ENCODE results near the gene MANF. TPM values are rescaled to one million over a fixed set of nuclear protein-coding genes. Genes with fewer than 3 reads are reported as not detected.
"Not testable (repeated sequence)": the region's sequence is repeated elsewhere in the genome, so short reads cannot be mapped to it uniquely, and the experiment has no call there.

MANF gene
- polyA plus RNA-seq, 1 experiment: 79.5 TPM

DNA sequence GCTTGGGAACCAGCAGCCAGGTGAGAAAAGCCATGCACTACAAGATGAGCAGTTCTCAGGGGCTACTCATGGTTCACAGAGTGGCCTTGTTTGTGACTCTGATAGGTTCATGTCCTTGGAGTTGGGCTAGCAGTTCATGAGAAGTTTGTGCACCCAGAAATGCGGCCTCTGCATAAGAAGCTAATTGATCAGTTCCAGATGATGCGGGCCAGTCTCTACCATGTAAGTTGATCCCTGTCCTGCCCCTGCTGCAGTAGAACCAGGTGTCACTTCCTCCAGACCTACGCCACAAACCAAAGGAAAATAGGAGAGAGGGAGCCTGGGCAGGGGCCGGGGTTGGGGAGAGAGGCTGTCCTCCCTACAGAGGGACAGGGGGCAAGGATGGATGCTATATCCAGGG lies 27.2 kb upstream of the MANF start:
- H3K27me3 ChIP-seq (ENCODE audit: control insufficient read depth, insufficient read depth, low read length): peaks cover 6% of the 10 kb centered on the region
- H3K27ac ChIP-seq (ENCODE audit: low read depth, low read length): no peak overlapping the region
- ChIA-PET POLR2A (no interaction called here), CTCF (interaction anchor here (3.4 kb wide), 1 partner anchor 14 kb away, joined by 15 read pairs; no protein-coding TSS in a partner anchor)
- TF ChIP-seq, protein P1, sequence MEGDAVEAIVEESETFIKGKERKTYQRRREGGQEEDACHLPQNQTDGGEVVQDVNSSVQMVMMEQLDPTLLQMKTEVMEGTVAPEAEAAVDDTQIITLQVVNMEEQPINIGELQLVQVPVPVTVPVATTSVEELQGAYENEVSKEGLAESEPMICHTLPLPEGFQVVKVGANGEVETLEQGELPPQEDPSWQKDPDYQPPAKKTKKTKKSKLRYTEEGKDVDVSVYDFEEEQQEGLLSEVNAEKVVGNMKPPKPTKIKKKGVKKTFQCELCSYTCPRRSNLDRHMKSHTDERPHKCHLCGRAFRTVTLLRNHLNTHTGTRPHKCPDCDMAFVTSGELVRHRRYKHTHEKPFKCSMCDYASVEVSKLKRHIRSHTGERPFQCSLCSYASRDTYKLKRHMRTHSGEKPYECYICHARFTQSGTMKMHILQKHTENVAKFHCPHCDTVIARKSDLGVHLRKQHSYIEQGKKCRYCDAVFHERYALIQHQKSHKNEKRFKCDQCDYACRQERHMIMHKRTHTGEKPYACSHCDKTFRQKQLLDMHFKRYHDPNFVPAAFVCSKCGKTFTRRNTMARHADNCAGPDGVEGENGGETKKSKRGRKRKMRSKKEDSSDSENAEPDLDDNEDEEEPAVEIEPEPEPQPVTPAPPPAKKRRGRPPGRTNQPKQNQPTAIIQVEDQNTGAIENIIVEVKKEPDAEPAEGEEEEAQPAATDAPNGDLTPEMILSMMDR (IDR thresholded peaks at IDR 0.05; ENCODE audit: low read depth, low read length): no peak
- no peak overlapping the region for H3K4me3 ChIP-seq (ENCODE audit: low read depth, low read length)
- no peaks in the 10 kb centered on the region for H3K9me3 ChIP-seq (ENCODE audit: control insufficient read depth, insufficient read depth, low read length)
- DNase-seq (ENCODE audit: low read depth, low spot score): no peak

DNA sequence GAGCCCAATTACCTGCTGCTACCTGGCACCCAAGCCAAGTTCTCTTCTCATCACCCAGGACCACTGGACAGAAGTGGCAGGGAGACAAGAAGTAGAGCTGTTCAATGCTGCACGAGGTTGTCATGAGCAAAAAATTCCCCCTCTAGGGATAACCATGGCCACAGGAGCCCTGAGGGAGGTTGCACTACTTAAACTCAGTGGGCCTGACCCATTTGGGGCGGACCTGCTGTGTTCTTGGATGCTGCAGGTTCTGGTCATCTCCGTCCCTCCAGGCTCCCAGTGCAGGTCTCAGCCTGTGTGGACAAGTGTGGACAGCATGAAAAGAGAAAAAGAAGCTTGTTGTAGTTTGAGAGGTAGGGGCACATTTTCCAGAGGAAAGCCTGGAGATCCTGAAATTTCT lies 26.1 kb upstream of the MANF start:
- no peak overlapping the region for H3K4me3 ChIP-seq (ENCODE audit: low read depth, low read length)
- peaks cover 6% of the 10 kb centered on the region for H3K27me3 ChIP-seq (ENCODE audit: control insufficient read depth, insufficient read depth, low read length)
- CTCF ChIA-PET: interaction anchor here (1.3 to 3.4 kb wide), 2 partner anchors 13 to 30 kb away, joined by 5 to 15 read pairs; no protein-coding TSS in a partner anchor
- POLR2A ChIA-PET: no interaction called here
- H3K27ac ChIP-seq (ENCODE audit: low read depth, low read length): no peak overlapping the region
- H3K9me3 ChIP-seq (ENCODE audit: control insufficient read depth, insufficient read depth, low read length): no peaks in the 10 kb centered on the region
- no peak for DNase-seq (ENCODE audit: low read depth, low spot score)
- TF ChIP-seq, protein P1 (IDR thresholded peaks at IDR 0.05; ENCODE audit: low read depth, low read length): no peak

DNA sequence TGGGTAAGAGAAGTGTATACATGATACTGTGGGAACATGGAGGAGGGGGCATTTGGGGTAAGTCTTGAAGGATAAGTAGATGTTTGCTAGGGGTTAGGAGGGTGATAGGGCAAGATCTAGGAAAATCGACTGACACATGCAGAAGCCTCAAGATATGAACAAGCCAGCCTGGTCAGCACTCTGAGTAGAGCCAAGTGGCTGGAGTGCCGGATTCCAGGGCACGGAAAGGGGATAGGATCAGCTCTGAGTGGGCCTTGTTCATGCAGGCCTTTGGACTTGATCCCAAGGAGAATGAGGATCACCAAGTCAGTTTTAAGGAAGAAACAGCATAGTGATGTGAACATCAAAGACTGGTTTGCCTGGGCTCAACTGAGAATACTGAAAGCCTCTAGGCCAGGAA lies 24.3 kb upstream of the MANF start:
- POLR2A ChIA-PET: interaction anchor here (0.7 kb wide), 1 partner anchor 88 kb away, joined by 7 read pairs; no protein-coding TSS in a partner anchor
- no peak overlapping the region for H3K4me3 ChIP-seq (ENCODE audit: low read depth, low read length)
- H3K9me3 ChIP-seq (ENCODE audit: control insufficient read depth, insufficient read depth, low read length): no peaks in the 10 kb centered on the region
- peaks cover 6% of the 10 kb centered on the region for H3K27me3 ChIP-seq (ENCODE audit: control insufficient read depth, insufficient read depth, low read length)
- TF ChIP-seq, protein P1 (IDR thresholded peaks at IDR 0.05; ENCODE audit: low read depth, low read length): no peak
- no peak for DNase-seq (ENCODE audit: low read depth, low spot score)
- H3K27ac ChIP-seq (ENCODE audit: low read depth, low read length): no peak overlapping the region
- CTCF ChIA-PET: interaction anchor here (2.8 to 3.4 kb wide), 2 partner anchors 11 to 261 kb away, joined by 14 to 15 read pairs; no protein-coding TSS in a partner anchor

DNA sequence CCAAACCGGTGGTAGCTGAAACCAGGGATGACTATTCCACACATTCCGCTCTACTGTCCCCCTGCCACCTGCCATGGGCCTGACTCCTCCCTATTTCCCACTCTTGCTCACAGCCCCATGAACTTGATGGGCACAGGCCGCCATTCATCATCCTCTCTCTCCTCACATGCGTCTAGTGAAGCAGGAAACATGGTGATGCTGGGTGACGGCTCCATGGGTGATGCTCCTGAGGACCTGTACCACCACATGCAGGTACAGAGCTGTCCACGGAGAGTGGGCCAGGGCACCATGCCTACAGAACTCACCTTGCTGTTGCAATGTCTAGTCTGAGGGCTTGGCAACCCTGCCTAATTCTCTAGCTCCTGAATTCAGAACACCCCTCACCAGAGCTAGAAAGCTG lies 23.3 kb upstream of the MANF start:
- ChIA-PET POLR2A (no interaction called here), CTCF (interaction anchor here (2.8 kb wide), 1 partner anchor 262 kb away, joined by 14 read pairs; no protein-coding TSS in a partner anchor)
- Histone ChIP-seq H3K9me3 (ENCODE audit: control insufficient read depth, insufficient read depth, low read length) (no peaks in the 10 kb centered on the region), H3K27ac (ENCODE audit: low read depth, low read length) (no peak overlapping the region), H3K4me3 (ENCODE audit: low read depth, low read length) (no peak overlapping the region), H3K27me3 (ENCODE audit: control insufficient read depth, insufficient read depth, low read length) (peaks cover 6% of the 10 kb centered on the region)
- no peak for DNase-seq (ENCODE audit: low read depth, low spot score)
- TF ChIP-seq, protein P1 (IDR thresholded peaks at IDR 0.05; ENCODE audit: low read depth, low read length): no peak

DNA sequence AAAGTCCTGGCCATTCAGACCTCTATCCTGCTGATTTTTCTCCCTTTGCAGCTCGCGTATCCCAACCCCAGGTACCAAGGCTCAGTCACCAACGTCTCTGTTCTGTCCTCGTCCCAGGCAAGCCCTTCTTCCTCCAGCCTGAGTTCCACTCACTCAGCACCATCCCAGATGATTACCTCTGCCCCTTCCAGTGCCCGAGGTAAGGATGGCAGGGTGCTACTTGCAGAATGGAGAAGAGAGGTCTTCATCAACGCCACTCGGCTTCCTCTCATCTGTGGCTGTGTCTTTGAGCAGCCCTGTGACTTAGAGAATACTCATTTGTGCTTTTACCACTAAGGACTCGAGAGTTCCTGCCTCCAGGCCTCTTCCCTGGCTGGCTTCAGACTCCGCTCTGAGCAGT lies 22.6 kb upstream of the MANF start:
- peaks cover 6% of the 10 kb centered on the region for H3K27me3 ChIP-seq (ENCODE audit: control insufficient read depth, insufficient read depth, low read length)
- CTCF ChIA-PET: interaction anchor here (2.8 kb wide), 1 partner anchor 262 kb away, joined by 14 read pairs; no protein-coding TSS in a partner anchor

DNA sequence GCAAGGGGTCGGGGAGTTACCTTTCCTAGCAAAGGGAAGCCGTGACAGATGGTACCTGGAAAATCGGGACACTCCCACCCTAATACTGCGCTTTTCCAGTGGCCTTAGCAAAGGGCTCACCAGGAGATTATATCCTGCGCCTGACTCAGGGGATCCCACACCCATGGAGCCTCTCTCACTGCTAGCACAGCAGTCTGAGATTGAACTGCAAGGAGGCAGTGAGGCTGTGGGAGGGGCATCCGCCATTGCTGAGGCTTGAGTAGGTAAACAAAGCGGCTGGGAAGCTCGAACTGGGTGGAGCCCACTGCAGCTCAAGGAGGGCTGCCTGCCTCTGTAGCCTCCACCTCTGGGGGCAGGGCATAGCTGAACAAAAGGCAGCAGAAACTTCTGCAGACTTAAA lies 16.8 kb upstream of the MANF start:
- H3K4me3 ChIP-seq (ENCODE audit: low read depth, low read length); DNase-seq (ENCODE audit: low read depth, low spot score); H3K9me3 ChIP-seq (ENCODE audit: control insufficient read depth, insufficient read depth, low read length); POLR2A ChIA-PET; H3K27me3 ChIP-seq (ENCODE audit: control insufficient read depth, insufficient read depth, low read length); H3K27ac ChIP-seq (ENCODE audit: low read depth, low read length): not testable (repeated sequence)
- CTCF ChIA-PET: interaction anchor here (1.0 to 7.0 kb wide), 3 partner anchors 268 to 796 kb away, joined by 3 to 205 read pairs (median 37); partner anchors contain the start of gene MAPKAPK3

More for the DNA sequence above, 22.6 kb upstream of the MANF start:
- no peak overlapping the region for H3K4me3 ChIP-seq (ENCODE audit: low read depth, low read length)
- TF ChIP-seq, protein P1 (IDR thresholded peaks at IDR 0.05; ENCODE audit: low read depth, low read length): no peak
- POLR2A ChIA-PET: no interaction called here
- no peak for DNase-seq (ENCODE audit: low read depth, low spot score)
- no peaks in the 10 kb centered on the region for H3K9me3 ChIP-seq (ENCODE audit: control insufficient read depth, insufficient read depth, low read length)
- H3K27ac ChIP-seq (ENCODE audit: low read depth, low read length): no peak overlapping the region

All from AG04450 (cell line).